HepG2 (cell line): ENCODE data around the gene WDR31. TPM values are rescaled to one million over a fixed set of nuclear protein-coding genes. Genes with fewer than 3 reads are reported as not detected.

Source experiments
- ATAC-seq: fragments of 200-7000 bp; cut with Tn5 transposase; 3 replicates; pipeline ENCODE4 v1.9.1; 2020; ENCODE audit warnings: mild to moderate bottlenecking, moderate library complexity
- BruUV-seq: library from RNA; stranded (reverse); fragments of 400-500 nt; replicated peaks from 2 replicates; lab custom pipeline; 2021; lab: Mats Ljungman, UMichigan
- CTCF ChIA-PET: fragments of 300-600 bp; formaldehyde crosslinking; extraction: SDS; loops from one replicate; lab custom pipeline; 2021; ENCODE audit warnings: low total read pairs, inconsistent platforms, low intra/inter-chr PET ratio; lab: Yijun Ruan, JAX
- POLR2A ChIA-PET: fragments of 350-600 bp; sonication (Branson Sonifier 250); formaldehyde crosslinking; loops from one replicate; lab custom pipeline; 2020; ENCODE audit warnings: antibody characterized with exemption, inconsistent platforms; lab: Yijun Ruan, JAX
- DNase-seq: peaks from one replicate; pipeline ENCODE4 v3.0.0-alpha.2; 2015; ENCODE audit warnings: low spot score
- FAIRE-seq: peaks from 3 replicates; lab custom pipeline; 2011; peaks lifted over from hg19 to GRCh38; lab: Jason Lieb, UNC
- H2AFZ ChIP-seq: one replicate; pipeline ENCODE4 v1.6.1; 2011; ENCODE audit warnings: low read length, inconsistent platforms
- H3K27ac ChIP-seq: fragments of 300-600 bp; 3 replicates; pipeline ENCODE4 v1.8.0; 2011; ENCODE audit warnings: mixed run types, mild to moderate bottlenecking, mixed read lengths, low read length, inconsistent platforms; ENCODE audit not compliant: insufficient read depth; ENCODE audit errors: extremely low read length
- H3K27me3 ChIP-seq, 2 experiments: fragments of 200-600 bp in 1 of 2; 2 replicates in 1 of 2; 3 replicates in 1 of 2; pipeline versions ENCODE4 v1.6.0 to v1.8.0; 2011; ENCODE audit warnings: low read length in 2 of 2, mild to moderate bottlenecking in 2 of 2, moderate library complexity in 2 of 2, inconsistent platforms in 1 of 2; ENCODE audit not compliant: insufficient read depth in 2 of 2, control insufficient read depth in 1 of 2
- H3K36me3 ChIP-seq, 2 experiments: fragments of 200-600 bp in 1 of 2; replicated peaks in 1 of 2; 2 replicates in 1 of 2; 3 replicates in 1 of 2; pipeline versions ENCODE4 v1.5.1 to v1.8.0; 2011; ENCODE audit warnings: low read length in 2 of 2, inconsistent platforms in 1 of 2; ENCODE audit not compliant: insufficient read depth in 2 of 2, control insufficient read depth in 1 of 2
- H3K4me1 ChIP-seq: 2 replicates; pipeline ENCODE4 v1.5.1; 2012; ENCODE audit warnings: low read length, inconsistent platforms; ENCODE audit not compliant: insufficient read depth
- H3K4me2 ChIP-seq: 2 replicates; pipeline ENCODE4 v1.6.0; 2011; ENCODE audit warnings: low read depth, low read length, inconsistent platforms
- H3K4me3 ChIP-seq, 3 experiments: fragments of 200-600 bp in 1 of 3; sonication (generic), shearing (Covaris generic) in 1 of 3; replicated peaks in 1 of 3; 2 replicates each; pipeline ENCODE4 v1.5.1; 2011 to 2016; ENCODE audit warnings: low read length in 3 of 3, inconsistent platforms in 2 of 3, low read depth in 2 of 3, mild to moderate bottlenecking in 2 of 3, control low read depth in 1 of 3, mixed read lengths in 1 of 3; ENCODE audit not compliant: insufficient read depth in 1 of 3
- H3K79me2 ChIP-seq: one replicate; pipeline ENCODE4 v1.6.1; 2011; ENCODE audit warnings: low read length, inconsistent platforms; ENCODE audit not compliant: insufficient read depth
- H3K9ac ChIP-seq: 2 replicates; pipeline ENCODE4 v1.6.0; 2011; ENCODE audit warnings: mild to moderate bottlenecking, low read depth, low read length, inconsistent platforms; ENCODE audit not compliant: insufficient read depth
- H3K9me3 ChIP-seq: 2 replicates; pipeline ENCODE4 v1.5.1; 2012; ENCODE audit warnings: mild to moderate bottlenecking, low read length
- H4K20me1 ChIP-seq: 2 replicates; pipeline ENCODE4 v1.6.0; 2011; ENCODE audit warnings: inconsistent platforms, mild to moderate bottlenecking, low read length, moderate library complexity; ENCODE audit not compliant: insufficient read depth
- EP300 ChIP-seq, 3 experiments: sonication (generic) in 1 of 3; formaldehyde crosslinking in 1 of 3; IDR thresholded peaks; 2 replicates each; pipeline versions ENCODE4 v1.5.1 to v1.6.1; 2011 to 2020; ENCODE audit warnings: low read depth in 2 of 3, low read length in 2 of 3, borderline replicate concordance in 1 of 3, improper control_type of control experiment in 1 of 3, mild to moderate bottlenecking in 1 of 3, missing genetic modification reagents in 1 of 3, moderate library complexity in 1 of 3
- MAZ ChIP-seq, 2 experiments: sonication (generic) in 1 of 2; formaldehyde crosslinking in 1 of 2; IDR thresholded peaks; 2 replicates each; pipeline versions ENCODE4 v1.5.0 to v1.6.1; 2012 to 2020; ENCODE audit warnings: low read depth in 2 of 2, mild to moderate bottlenecking in 2 of 2, borderline replicate concordance in 1 of 2, improper control_type of control experiment in 1 of 2, low read length in 1 of 2, missing genetic modification reagents in 1 of 2, moderate library complexity in 1 of 2
- TP53 ChIP-seq: sonication (generic); formaldehyde crosslinking; conservative IDR thresholded peaks from 2 replicates; pipeline ENCODE4 v1.4.0; 2020; ENCODE audit warnings: missing genetic modification reagents
- ZBTB25 ChIP-seq: IDR thresholded peaks from 2 replicates; pipeline ENCODE4 v1.6.1; 2018; ENCODE audit warnings: missing genetic modification reagents
- ZFY ChIP-seq: sonication (generic); formaldehyde crosslinking; IDR thresholded peaks from 2 replicates; pipeline ENCODE4 v1.4.0; 2020; ENCODE audit warnings: missing genetic modification reagents
- ZNF329 ChIP-seq: sonication (generic); formaldehyde crosslinking; IDR thresholded peaks from 2 replicates; pipeline ENCODE4 v1.9.0; 2021; ENCODE audit warnings: low read depth, mild to moderate bottlenecking, missing genetic modification reagents
- WGBS: methylation state at CpG from one replicate; pipeline ENCODE4 v1.1.6; 2017; ENCODE audit warnings: low lambda C conversion rate; 5-methylcytosine and 5-hydroxymethylcytosine counted together
- in situ Hi-C: cut with HindIII; loops from 2 replicates; pipeline ENCODE4 v1.10.0; 2017; ENCODE audit warnings: low pct_unique_long_range_greater_than_20kb; ENCODE audit not compliant: extremely low pct_ligation_motif_present
- intact Hi-C: fragments of 100-400 bp; cut with micrococcal nuclease; formaldehyde crosslinking; loops from one replicate; pipeline ENCODE4 v1.10.0; 2022; ENCODE audit not compliant: unreplicated experiment
- polyA plus RNA-seq, 8 experiments: library from polyadenylated mRNA; depleted of rRNA in 3 of 8; stranded (reverse) in 7 of 8; unstranded in 1 of 8; fragments of >200 nt; fragmentation: Illumina TruSeq in 4 of 8; extraction: Trizol in 4 of 8; gene quantifications; 2 replicates each; pipeline versions ENCODE4 v1.2.1 to v1.2.3, GENCODE V29; 2011 to 2016; ENCODE audit warnings: low read depth in 4 of 8, missing spikeins in 1 of 8, mixed read lengths in 1 of 8; ENCODE audit not compliant: insufficient read depth in 1 of 8
- total RNA-seq, 5 experiments: library from RNA; depleted of rRNA; stranded (reverse); fragments of >200 nt; fragmentation: Illumina TruSeq; extraction: Trizol; gene quantifications; 2 replicates each; pipeline ENCODE4 v1.2.3, GENCODE V29; 2016; ENCODE audit warnings: low read depth in 1 of 5
- TF ChIP-seq, protein P1 (sequence below): sonication (generic); formaldehyde crosslinking; IDR thresholded peaks from 2 replicates; pipeline ENCODE4 v1.8.1; 2023; ENCODE audit warnings: missing genetic modification reagents, mild to moderate bottlenecking, borderline replicate concordance
- TF ChIP-seq, protein P2 (sequence below): sonication (generic); formaldehyde crosslinking; IDR thresholded peaks from 2 replicates; pipeline ENCODE4 v1.8.0; 2022; ENCODE audit warnings: missing genetic modification reagents, mild to moderate bottlenecking, moderate library complexity, borderline replicate concordance

WDR31 gene
- total and polyA plus RNA-seq, 2 of the 13 experiments (the other 11 are each of a cell fraction or from before 2014, with no cell fraction given) = 0.33 to 1.7 TPM

DNA sequence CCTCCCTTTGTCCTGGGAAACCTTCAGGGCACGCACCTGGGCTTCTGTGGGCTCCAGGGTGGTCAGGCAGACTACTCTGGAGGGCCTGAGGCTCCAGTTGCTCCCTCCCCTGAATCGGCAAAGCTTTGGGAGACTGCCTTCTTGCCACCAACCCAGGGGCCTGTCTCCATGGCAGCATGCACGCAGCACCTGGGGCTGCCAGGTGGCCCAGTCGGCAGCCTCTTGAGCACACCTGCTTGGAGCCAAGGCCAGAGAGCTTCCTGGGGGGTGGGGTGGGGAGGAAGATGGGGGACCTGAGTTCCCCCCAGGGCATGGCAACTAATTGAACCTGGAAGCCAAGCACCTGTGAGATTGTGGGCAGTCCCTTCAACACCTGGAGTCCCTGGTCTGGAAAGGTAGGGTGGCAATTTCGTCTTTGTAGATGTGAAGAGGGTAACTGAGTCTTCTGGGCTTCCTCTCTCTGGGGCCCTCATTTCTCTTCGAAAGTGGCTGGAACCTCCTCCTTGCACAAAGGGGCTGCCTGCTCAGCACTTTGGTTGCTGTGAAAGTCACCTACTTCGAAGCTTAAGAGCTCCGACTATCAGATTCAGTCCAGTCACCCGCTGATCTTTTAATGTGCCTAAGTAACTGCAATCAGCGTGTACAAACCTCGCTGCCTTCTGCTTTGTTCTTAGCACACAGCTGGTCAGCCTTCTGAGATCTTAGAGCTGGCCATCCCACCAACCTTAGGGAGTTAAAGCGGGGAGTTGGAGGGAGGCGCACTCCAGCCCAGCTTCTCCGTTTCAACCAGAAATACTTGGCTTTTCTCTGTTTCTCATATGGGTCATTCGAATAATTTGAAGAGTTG, 40.9 kb downstream of the WDR31 start:
- BruUV-seq = no TSS peak
- POLR2A ChIA-PET = no interaction called here
- no peak for ATAC-seq

More for the DNA sequence above, 40.9 kb downstream of the WDR31 start:
- DNase-seq (no peak), FAIRE-seq (no peak)
- no peak overlapping the region for H3K4me3 ChIP-seq
- H3K9ac ChIP-seq = no peak overlapping the region
- TF ChIP-seq ZNF329 (CRISPR knock-in tag) (no peak), EP300 (IDR thresholded peaks at IDR 0.05; ENCODE audit: low read depth in 2 of 2, low read length in 2 of 2) (no peak), EP300 (CRISPR knock-in tag; IDR thresholded peaks at IDR 0.05; ENCODE audit: borderline replicate concordance) (no peak), ZFY (CRISPR knock-in tag) (no peak), MAZ (IDR thresholded peaks at IDR 0.05; ENCODE audit: borderline replicate concordance, low read depth, low read length) (no peak), MAZ (CRISPR knock-in tag; IDR thresholded peaks at IDR 0.05; ENCODE audit: low read depth) (no peak), ZBTB25 (CRISPR knock-in tag) (no peak), TP53 (CRISPR knock-in tag) (no peak)
- TF ChIP-seq, protein P1, sequence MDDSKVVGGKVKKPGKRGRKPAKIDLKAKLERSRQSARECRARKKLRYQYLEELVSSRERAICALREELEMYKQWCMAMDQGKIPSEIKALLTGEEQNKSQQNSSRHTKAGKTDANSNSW (CRISPR knock-in tag) = no peak
- TF ChIP-seq, protein P2, sequence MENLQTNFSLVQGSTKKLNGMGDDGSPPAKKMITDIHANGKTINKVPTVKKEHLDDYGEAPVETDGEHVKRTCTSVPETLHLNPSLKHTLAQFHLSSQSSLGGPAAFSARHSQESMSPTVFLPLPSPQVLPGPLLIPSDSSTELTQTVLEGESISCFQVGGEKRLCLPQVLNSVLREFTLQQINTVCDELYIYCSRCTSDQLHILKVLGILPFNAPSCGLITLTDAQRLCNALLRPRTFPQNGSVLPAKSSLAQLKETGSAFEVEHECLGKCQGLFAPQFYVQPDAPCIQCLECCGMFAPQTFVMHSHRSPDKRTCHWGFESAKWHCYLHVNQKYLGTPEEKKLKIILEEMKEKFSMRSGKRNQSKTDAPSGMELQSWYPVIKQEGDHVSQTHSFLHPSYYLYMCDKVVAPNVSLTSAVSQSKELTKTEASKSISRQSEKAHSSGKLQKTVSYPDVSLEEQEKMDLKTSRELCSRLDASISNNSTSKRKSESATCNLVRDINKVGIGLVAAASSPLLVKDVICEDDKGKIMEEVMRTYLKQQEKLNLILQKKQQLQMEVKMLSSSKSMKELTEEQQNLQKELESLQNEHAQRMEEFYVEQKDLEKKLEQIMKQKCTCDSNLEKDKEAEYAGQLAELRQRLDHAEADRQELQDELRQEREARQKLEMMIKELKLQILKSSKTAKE (CRISPR knock-in tag) = no peak
- H2AFZ ChIP-seq = no peak overlapping the region
- WGBS = 84% methylated on average over 6 of the region's 15 CpGs
- no peaks in the 10 kb centered on the region; a peak in 1 of 5 replicates for H3K36me3 ChIP-seq
- peaks cover 30% of the 10 kb centered on the region for H3K4me1 ChIP-seq
- H3K79me2 ChIP-seq = no peaks in the 10 kb centered on the region
- intact Hi-C loops = no loop called here
- CTCF ChIA-PET = no interaction called here
- H4K20me1 ChIP-seq = no peaks in the 10 kb centered on the region
- H3K4me2 ChIP-seq = no peak overlapping the region
- H3K27me3 ChIP-seq = no peaks in the 10 kb centered on the region; a peak in 1 of 5 replicates
- in situ Hi-C loops = no loop called here
- no peaks in the 10 kb centered on the region for H3K9me3 ChIP-seq
- no peak overlapping the region for H3K27ac ChIP-seq
